Panc1 (cell line): ENCODE results near the gene PTGES3.

Experiments
- CTCF ChIP-seq: fragments of 450-650 bp; IDR thresholded peaks from 2 replicates; pipeline ENCODE4 v1.5.1; 2017; ENCODE audit warnings: mild to moderate bottlenecking
- POLR2AphosphoS5 ChIP-seq: IDR thresholded peaks from 2 replicates; pipeline ENCODE4 v1.6.1; 2012; ENCODE audit warnings: mild to moderate bottlenecking, low read depth, low read length, moderate library complexity
- REST ChIP-seq, 2 experiments: IDR thresholded peaks; 2 replicates each; pipeline ENCODE4 v1.6.1; 2011 to 2012; ENCODE audit warnings: low read depth in 2 of 2, control low read depth in 1 of 2, low read length in 1 of 2, mild to moderate bottlenecking in 1 of 2, moderate library complexity in 1 of 2; ENCODE audit not compliant: insufficient read depth in 1 of 2
- SIN3A ChIP-seq: IDR thresholded peaks from 2 replicates; pipeline ENCODE4 v1.6.1; 2012; ENCODE audit warnings: low read depth, mild to moderate bottlenecking, low read length, moderate library complexity, borderline replicate concordance; ENCODE audit not compliant: insufficient read depth

- TF ChIP-seq CTCF (no peak), POLR2AphosphoS5 (no peak), SIN3A (no peak), REST (IDR thresholded peaks at IDR 0.05; ENCODE audit: insufficient read depth in 1 of 2, low read depth in 2 of 2, low read length in 1 of 2) (no peak)
Observed at GRCh38 chr12:56721721-56722120, 33.6 kb upstream of the PTGES3 start.
